ENCODE measurements around the gene DNAH1.

DNAH1 gene

GRCh38 chr3:52407779-52408178 lies 91.7 kb downstream of the DNAH1 start:
- H3K27me3 ChIP-seq (ENCODE audit: control insufficient read depth, insufficient read depth, low read length): no peaks in the 10 kb centered on the region
- no peak overlapping the region for H3K4me3 ChIP-seq (ENCODE audit: low read depth, low read length)
- H3K9ac ChIP-seq (ENCODE audit: low read depth, low read length): no peak overlapping the region
- peaks cover 56% of the 10 kb centered on the region for H3K36me3 ChIP-seq (ENCODE audit: control insufficient read depth, insufficient read depth, low read length)
- H3K27ac ChIP-seq (ENCODE audit: low read depth, low read length): no peak overlapping the region
- H3K4me1 ChIP-seq (ENCODE audit: control insufficient read depth, insufficient read depth, low read length): peaks cover 4% of the 10 kb centered on the region
- H3K9me3 ChIP-seq (ENCODE audit: control insufficient read depth, insufficient read depth, low read length): no peaks in the 10 kb centered on the region

DNA sequence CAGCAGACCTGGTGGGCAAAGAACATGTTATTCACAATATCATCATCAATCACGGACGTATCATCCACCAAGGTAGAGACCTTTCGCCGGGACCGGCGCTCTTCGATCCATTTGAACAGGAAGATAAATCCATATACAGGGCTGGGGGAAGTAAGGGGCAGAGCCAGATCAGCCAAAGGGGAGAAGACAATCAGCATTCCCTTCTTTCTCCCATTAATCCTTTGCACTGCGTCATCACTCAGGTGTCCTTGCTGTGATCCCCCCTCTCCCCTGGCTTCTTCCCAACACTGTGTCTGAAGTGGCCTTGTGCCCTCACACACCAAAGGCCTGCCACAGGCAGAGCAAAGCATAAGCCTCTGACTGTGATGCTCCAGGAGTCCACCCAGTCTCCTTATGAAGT lies 92.3 kb downstream of the DNAH1 start:
- peaks cover 4% of the 10 kb centered on the region for H3K4me1 ChIP-seq (ENCODE audit: control insufficient read depth, insufficient read depth, low read length)
- H3K9ac ChIP-seq (ENCODE audit: low read depth, low read length): no peak overlapping the region
- no peak overlapping the region for H3K27ac ChIP-seq (ENCODE audit: low read depth, low read length)
- H3K9me3 ChIP-seq (ENCODE audit: control insufficient read depth, insufficient read depth, low read length): no peaks in the 10 kb centered on the region
- no peaks in the 10 kb centered on the region for H3K27me3 ChIP-seq (ENCODE audit: control insufficient read depth, insufficient read depth, low read length)
- peaks cover 49% of the 10 kb centered on the region for H3K36me3 ChIP-seq (ENCODE audit: control insufficient read depth, insufficient read depth, low read length)
- no peak overlapping the region for H3K4me3 ChIP-seq (ENCODE audit: low read depth, low read length)

DNA sequence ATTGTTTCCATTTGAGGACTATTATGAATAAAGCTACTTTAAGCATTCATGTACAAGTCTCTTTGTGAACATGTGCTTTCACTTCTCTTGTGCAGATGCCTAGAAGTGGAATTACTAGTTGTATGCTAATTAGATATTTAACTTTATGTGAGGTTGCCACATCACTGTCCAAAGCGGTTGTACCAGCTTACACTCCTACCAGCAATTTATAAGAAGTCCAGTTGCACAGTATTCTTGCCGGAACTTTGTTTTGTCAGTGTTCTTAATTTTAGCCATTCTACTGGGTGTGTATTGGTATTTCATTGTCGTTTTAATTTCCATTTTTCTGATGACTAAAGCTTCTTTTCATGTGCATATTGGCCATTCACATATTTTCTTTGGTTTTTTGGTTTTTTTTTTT lies 99.7 kb downstream of the DNAH1 start:
- no peaks in the 10 kb centered on the region; the same call in 1 of the 2 replicates for H3K36me3 ChIP-seq (ENCODE audit: control insufficient read depth, insufficient read depth, low read length)
- no peak overlapping the region for H3K9ac ChIP-seq (ENCODE audit: low read depth, low read length)
- H3K27me3 ChIP-seq (ENCODE audit: control insufficient read depth, insufficient read depth, low read length): no peaks in the 10 kb centered on the region
- no peaks in the 10 kb centered on the region for H3K9me3 ChIP-seq (ENCODE audit: control insufficient read depth, insufficient read depth, low read length)
- H3K27ac ChIP-seq (ENCODE audit: low read depth, low read length): no peak overlapping the region
- H3K4me3 ChIP-seq (ENCODE audit: low read depth, low read length): no peak overlapping the region
- peaks cover 4% of the 10 kb centered on the region for H3K4me1 ChIP-seq (ENCODE audit: control insufficient read depth, insufficient read depth, low read length)

- no peak overlapping the region for H3K9ac ChIP-seq (ENCODE audit: low read depth, low read length)
- no peak overlapping the region for H3K4me3 ChIP-seq (ENCODE audit: low read depth, low read length)
- H3K27ac ChIP-seq (ENCODE audit: low read depth, low read length): no peak overlapping the region
- peaks cover 9% of the 10 kb centered on the region; the same call in 1 of the 2 replicates for H3K4me1 ChIP-seq (ENCODE audit: control insufficient read depth, insufficient read depth, low read length)
- no peaks in the 10 kb centered on the region; the same call in 1 of the 2 replicates for H3K36me3 ChIP-seq (ENCODE audit: control insufficient read depth, insufficient read depth, low read length)
- no peaks in the 10 kb centered on the region for H3K9me3 ChIP-seq (ENCODE audit: control insufficient read depth, insufficient read depth, low read length)
- H3K27me3 ChIP-seq (ENCODE audit: control insufficient read depth, insufficient read depth, low read length): no peaks in the 10 kb centered on the region
Observed at GRCh38 chr3:52420388-52420787, 104.3 kb downstream of the DNAH1 start.

GRCh38 chr3:52422669-52423068 lies 106.5 kb downstream of the DNAH1 start:
- Histone ChIP-seq H3K4me3 (ENCODE audit: low read depth, low read length) (no peak overlapping the region), H3K9me3 (ENCODE audit: control insufficient read depth, insufficient read depth, low read length) (no peaks in the 10 kb centered on the region), H3K27me3 (ENCODE audit: control insufficient read depth, insufficient read depth, low read length) (no peaks in the 10 kb centered on the region)

DNA sequence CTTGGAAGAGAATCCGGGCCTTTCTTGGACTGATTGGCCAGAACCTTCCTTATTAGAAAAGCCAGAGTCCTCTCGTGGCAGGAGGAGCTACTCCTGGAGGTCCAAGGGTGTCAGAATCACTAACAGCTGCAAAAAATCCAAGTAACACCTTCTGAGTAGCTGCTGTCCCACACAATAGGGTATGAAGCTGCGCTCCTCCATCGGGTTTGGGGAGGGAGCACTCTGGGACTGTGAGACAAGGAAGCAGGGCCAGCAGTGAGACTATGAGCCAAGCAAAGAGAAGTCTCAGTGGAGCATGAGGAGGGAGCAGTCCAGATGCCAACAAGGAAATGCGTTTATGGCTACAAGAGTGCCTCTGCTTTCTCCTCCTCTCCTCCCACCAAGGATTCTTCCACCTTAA lies 107.1 kb downstream of the DNAH1 start:
- Histone ChIP-seq H3K9me3 (ENCODE audit: control insufficient read depth, insufficient read depth, low read length) (no peaks in the 10 kb centered on the region), H3K27me3 (ENCODE audit: control insufficient read depth, insufficient read depth, low read length) (no peaks in the 10 kb centered on the region), H3K4me3 (ENCODE audit: low read depth, low read length) (no peak overlapping the region), H3K9ac (ENCODE audit: low read depth, low read length) (no peak overlapping the region), H3K36me3 (ENCODE audit: control insufficient read depth, insufficient read depth, low read length) (no peaks in the 10 kb centered on the region), H3K27ac (ENCODE audit: low read depth, low read length) (no peak overlapping the region), H3K4me1 (ENCODE audit: control insufficient read depth, insufficient read depth, low read length) (peaks cover 9% of the 10 kb centered on the region; the same call in 1 of the 2 replicates)

More at GRCh38 chr3:52422669-52423068, 106.5 kb downstream of the DNAH1 start:
- Histone ChIP-seq H3K27ac (ENCODE audit: low read depth, low read length) (no peak overlapping the region), H3K9ac (ENCODE audit: low read depth, low read length) (no peak overlapping the region), H3K4me1 (ENCODE audit: control insufficient read depth, insufficient read depth, low read length) (peaks cover 9% of the 10 kb centered on the region; the same call in 1 of the 2 replicates), H3K36me3 (ENCODE audit: control insufficient read depth, insufficient read depth, low read length) (no peaks in the 10 kb centered on the region)

- no peaks in the 10 kb centered on the region for H3K9me3 ChIP-seq (ENCODE audit: control insufficient read depth, insufficient read depth, low read length)
- H3K27me3 ChIP-seq (ENCODE audit: control insufficient read depth, insufficient read depth, low read length): no peaks in the 10 kb centered on the region
- H3K9ac ChIP-seq (ENCODE audit: low read depth, low read length): no peak overlapping the region
- no peaks in the 10 kb centered on the region for H3K36me3 ChIP-seq (ENCODE audit: control insufficient read depth, insufficient read depth, low read length)
- H3K27ac ChIP-seq (ENCODE audit: low read depth, low read length): no peak overlapping the region
- H3K4me1 ChIP-seq (ENCODE audit: control insufficient read depth, insufficient read depth, low read length): peaks cover 4% of the 10 kb centered on the region; the same call in 1 of the 2 replicates
- no peak overlapping the region for H3K4me3 ChIP-seq (ENCODE audit: low read depth, low read length)
Observed at GRCh38 chr3:52428151-52429005, 112.3 kb downstream of the DNAH1 start.

GRCh38 chr3:52429031-52429430 lies 112.9 kb downstream of the DNAH1 start:
- no peaks in the 10 kb centered on the region for H3K36me3 ChIP-seq (ENCODE audit: control insufficient read depth, insufficient read depth, low read length)
- H3K9me3 ChIP-seq (ENCODE audit: control insufficient read depth, insufficient read depth, low read length): no peaks in the 10 kb centered on the region
- H3K4me1 ChIP-seq (ENCODE audit: control insufficient read depth, insufficient read depth, low read length): no peaks in the 10 kb centered on the region
- no peaks in the 10 kb centered on the region for H3K27me3 ChIP-seq (ENCODE audit: control insufficient read depth, insufficient read depth, low read length)
- no peak overlapping the region for H3K4me3 ChIP-seq (ENCODE audit: low read depth, low read length)
- H3K27ac ChIP-seq (ENCODE audit: low read depth, low read length): no peak overlapping the region
- no peak overlapping the region for H3K9ac ChIP-seq (ENCODE audit: low read depth, low read length)

DNA sequence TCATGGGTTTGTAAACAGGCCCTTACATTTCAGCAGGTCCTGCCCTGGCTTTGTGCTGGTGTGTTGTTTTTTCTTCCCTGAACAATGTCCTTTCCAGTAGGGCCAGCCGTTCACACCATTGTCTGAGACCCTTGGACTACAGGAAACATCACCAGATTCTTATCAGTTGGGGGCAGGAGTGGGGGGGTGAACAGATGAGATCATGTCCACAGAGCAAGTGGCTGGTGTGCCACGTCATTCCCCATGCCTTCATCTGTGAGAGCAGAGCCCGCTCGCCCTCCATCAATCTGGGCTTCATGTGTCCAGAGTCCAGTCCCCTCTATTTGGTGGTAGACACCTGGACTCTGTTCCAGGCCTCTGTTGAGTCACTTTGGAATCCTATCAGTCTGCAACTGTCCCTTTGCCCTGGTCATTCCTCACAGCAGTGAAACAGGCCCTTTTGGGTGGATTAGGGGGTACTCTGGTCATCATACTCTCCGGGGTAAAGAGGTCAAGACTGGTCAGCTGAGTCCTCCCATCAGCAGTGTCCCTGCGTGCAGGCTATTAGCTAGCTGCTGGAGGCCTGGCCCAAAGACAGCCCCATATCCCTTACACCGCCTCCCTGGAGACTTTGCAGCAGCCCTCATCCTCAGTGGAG lies 113.8 kb downstream of the DNAH1 start:
- no peak overlapping the region for H3K9ac ChIP-seq (ENCODE audit: low read depth, low read length)
- H3K4me3 ChIP-seq (ENCODE audit: low read depth, low read length): no peak overlapping the region
- H3K27me3 ChIP-seq (ENCODE audit: control insufficient read depth, insufficient read depth, low read length): no peaks in the 10 kb centered on the region
- H3K27ac ChIP-seq (ENCODE audit: low read depth, low read length): no peak overlapping the region
- no peaks in the 10 kb centered on the region for H3K9me3 ChIP-seq (ENCODE audit: control insufficient read depth, insufficient read depth, low read length)
- H3K36me3 ChIP-seq (ENCODE audit: control insufficient read depth, insufficient read depth, low read length): no peaks in the 10 kb centered on the region
- H3K4me1 ChIP-seq (ENCODE audit: control insufficient read depth, insufficient read depth, low read length): no peaks in the 10 kb centered on the region

DNA sequence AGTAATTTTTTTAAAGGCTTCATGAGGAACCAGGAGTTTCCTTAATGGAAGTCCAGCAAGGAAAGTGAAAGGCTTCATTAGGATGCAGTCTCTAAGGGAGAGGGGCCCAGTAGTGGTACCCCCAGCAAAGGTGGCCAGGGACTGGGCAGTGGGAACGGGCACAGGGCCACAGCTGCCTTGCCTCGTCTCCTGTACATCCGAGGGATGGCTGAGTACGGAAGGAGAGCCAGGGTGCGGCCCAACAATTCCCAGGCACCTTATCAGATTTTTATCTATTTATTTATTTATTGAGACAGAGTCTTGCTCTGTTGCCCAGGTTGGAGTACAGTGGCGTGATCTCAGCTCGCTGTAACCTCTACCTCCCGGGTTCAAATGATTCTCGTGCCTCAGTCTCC lies 114.3 kb downstream of the DNAH1 start:
- no peak overlapping the region for H3K4me3 ChIP-seq (ENCODE audit: low read depth, low read length)
- no peaks in the 10 kb centered on the region for H3K9me3 ChIP-seq (ENCODE audit: control insufficient read depth, insufficient read depth, low read length)
- no peaks in the 10 kb centered on the region for H3K36me3 ChIP-seq (ENCODE audit: control insufficient read depth, insufficient read depth, low read length)
- H3K27ac ChIP-seq (ENCODE audit: low read depth, low read length): no peak overlapping the region
- H3K27me3 ChIP-seq (ENCODE audit: control insufficient read depth, insufficient read depth, low read length): no peaks in the 10 kb centered on the region
- no peak overlapping the region for H3K9ac ChIP-seq (ENCODE audit: low read depth, low read length)
- no peaks in the 10 kb centered on the region for H3K4me1 ChIP-seq (ENCODE audit: control insufficient read depth, insufficient read depth, low read length)
